Measurements from ENCODE around the gene NFKBIE. TPM values are rescaled to one million over a fixed set of nuclear protein-coding genes. Genes with fewer than 3 reads are reported as not detected.

NFKBIE gene
- total RNA-seq, 6 experiments from 2014 or later, result 2.5 to 30.2 (median 10.8) TPM

- Histone ChIP-seq H3K4me1 (peaks cover 0 to 76% (median 24%) of the 10 kb centered on the region in 4 donors), H3K27ac (peak overlapping the region in 2 of 3 donors; percentile 32 to 77)
- no peak for DNase-seq
Measured at GRCh38 chr6:44228031-44228430, 37.3 kb downstream of the NFKBIE start.

GRCh38 chr6:44227148-44227793 is 38.1 kb downstream of the NFKBIE start:
- DNase-seq (no peak), ATAC-seq (no peak)
- no peak overlapping the region for H3K4me3 ChIP-seq
- H3K27ac ChIP-seq, result peak overlapping the region in 2 of 3 donors; percentile 20 to 77
- TF ChIP-seq POLR2A (IDR thresholded peaks at IDR 0.05) (no peak), CTCF (IDR thresholded peaks at IDR 0.05) (no peak)
- H3K4me1 ChIP-seq, result peaks cover 0 to 76% (median 28%) of the 10 kb centered on the region in 4 donors
- H3K27me3 ChIP-seq, result no peaks in the 10 kb centered on the region
- intact Hi-C loops (cut with DNase I), result no loop called here
- 40% methylated on average over 2 of the region's 7 CpGs for WGBS (ENCODE audit: insufficient coverage, low coverage, low lambda C conversion rate, missing lambda C conversion rate)
- H3K36me3 ChIP-seq, result peaks cover 0 to 5% (median 0%) of the 10 kb centered on the region in 4 donors
- H3K9me3 ChIP-seq, result no peaks in the 10 kb centered on the region

More at GRCh38 chr6:44228031-44228430, 37.3 kb downstream of the NFKBIE start:
- no peak for ATAC-seq
- WGBS (ENCODE audit: insufficient coverage, low coverage, low lambda C conversion rate, missing lambda C conversion rate), result 95% methylated on average over 5 of the region's 6 CpGs
- intact Hi-C loops (cut with DNase I), result no loop called here
- H3K36me3 ChIP-seq, result peaks cover 0 to 12% (median 0%) of the 10 kb centered on the region in 4 donors
- H3K9me3 ChIP-seq, result no peaks in the 10 kb centered on the region
- no peaks in the 10 kb centered on the region for H3K27me3 ChIP-seq
- no peak overlapping the region for H3K4me3 ChIP-seq
- TF ChIP-seq CTCF (IDR thresholded peaks at IDR 0.05) (no peak), POLR2A (IDR thresholded peaks at IDR 0.05) (no peak)

- DNase-seq, result no peak
- ATAC-seq, result no peak
Measured at GRCh38 chr6:44226368-44227147, 38.8 kb downstream of the NFKBIE start.

More at GRCh38 chr6:44226368-44227147, 38.8 kb downstream of the NFKBIE start:
- peaks cover 0 to 84% (median 31%) of the 10 kb centered on the region in 4 donors for H3K4me1 ChIP-seq
- intact Hi-C loops (cut with DNase I), result no loop called here
- H3K36me3 ChIP-seq, result no peaks in the 10 kb centered on the region
- no peak for TF ChIP-seq POLR2A (IDR thresholded peaks at IDR 0.05)
- TF ChIP-seq CTCF (IDR thresholded peaks at IDR 0.05), result no peak
- no peak overlapping the region for H3K4me3 ChIP-seq
- WGBS (ENCODE audit: insufficient coverage, low coverage, low lambda C conversion rate, missing lambda C conversion rate), result 26% methylated on average over 13 of the region's 15 CpGs
- H3K9me3 ChIP-seq, result no peaks in the 10 kb centered on the region
- H3K27me3 ChIP-seq, result no peaks in the 10 kb centered on the region
- peak overlapping the region in 2 of 3 donors; percentile 20 to 77 for H3K27ac ChIP-seq

Measured in right lobe of liver (tissue), 6 donors.